AG10803 (cell line): ENCODE data around the gene NAA38.

ENCODE experiments used
- DNase-seq: peaks from one replicate; pipeline ENCODE4 v3.0.0; 2010; ENCODE audit warnings: low read depth
- H3K4me3 ChIP-seq: 2 replicates; pipeline ENCODE4 v1.5.1; 2011; ENCODE audit warnings: mild to moderate bottlenecking, low read length, control low read depth
- CTCF ChIP-seq: conservative IDR thresholded peaks from 2 replicates; pipeline ENCODE4 v1.5.1; 2011; ENCODE audit warnings: mild to moderate bottlenecking, low read length, control low read depth, inconsistent platforms

Gene NAA38

DNA sequence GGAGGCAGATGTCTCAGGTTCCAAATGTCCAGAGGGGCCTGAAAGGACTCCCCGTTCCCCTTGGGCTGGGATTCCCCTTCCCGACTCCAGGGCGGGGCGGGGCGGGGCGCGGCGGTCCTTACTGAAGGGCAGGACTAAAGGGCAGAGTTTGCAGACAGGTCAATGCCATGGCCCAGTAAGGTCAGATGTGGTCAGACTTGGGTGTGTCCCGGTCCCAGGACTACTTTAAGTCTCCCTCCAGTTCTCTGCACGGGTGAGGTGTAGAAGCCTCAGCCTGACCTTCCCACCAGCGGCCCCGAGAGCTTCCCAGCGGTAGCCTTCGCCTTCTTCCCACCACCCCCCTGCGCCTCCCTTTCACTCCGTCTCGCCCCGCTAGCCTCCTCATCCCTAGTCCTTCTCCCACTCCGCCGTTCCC is 22.8 kb downstream of the NAA38 start:
- peak overlapping the region; percentile 90 for H3K4me3 ChIP-seq
- TF ChIP-seq CTCF, result no peak
- no peak for DNase-seq

- no peak for TF ChIP-seq CTCF
- H3K4me3 ChIP-seq, result peak within 1 kb of the TSS; percentile 90
- DNase-seq, result peak; percentile 88
Measured at GRCh38 chr17:7833795-7834541, 23.4 kb downstream of the NAA38 start, which contains the start of gene KDM6B. Gene KDM6B, plus strand, starts transcription at chr17:7834217. Its CDS starts 11,338 bp downstream, at chr17:7845555.

DNA sequence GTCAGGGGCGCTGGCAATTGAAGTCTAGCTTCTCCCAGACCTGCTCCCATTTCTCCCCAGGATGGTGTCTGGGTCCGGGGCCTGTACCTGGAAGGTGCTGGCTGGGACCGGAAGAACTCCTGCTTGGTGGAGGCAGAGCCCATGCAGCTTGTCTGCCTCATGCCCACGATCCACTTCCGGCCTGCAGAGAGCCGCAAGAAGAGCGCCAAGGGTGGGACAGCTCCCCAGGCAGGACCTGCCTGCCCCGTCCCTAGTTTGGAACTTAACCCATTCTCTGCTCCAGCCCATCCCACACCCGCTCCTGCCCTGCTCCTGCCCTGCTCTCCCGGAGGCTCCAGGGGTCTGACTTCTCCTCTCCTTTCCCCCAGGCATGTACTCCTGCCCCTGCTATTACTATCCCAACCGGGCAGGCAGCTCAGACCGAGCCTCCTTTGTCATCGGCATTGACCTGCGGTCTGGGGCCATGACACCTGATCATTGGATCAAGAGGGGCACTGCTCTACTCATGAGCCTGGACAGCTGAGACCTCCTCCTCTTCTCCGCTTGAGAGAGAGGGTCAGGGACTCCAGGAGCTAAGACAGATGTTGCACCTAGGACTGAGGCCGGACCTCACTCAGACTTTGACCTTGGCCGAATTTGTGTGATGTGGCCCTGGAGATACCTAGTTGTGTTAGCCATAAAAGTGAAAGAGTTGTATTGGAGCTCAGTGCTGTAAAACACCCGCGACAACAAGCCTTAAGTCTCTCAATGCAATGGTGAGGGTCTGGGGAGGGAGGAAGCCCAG is 24.2 kb downstream of the NAA38 start:
- no peak for TF ChIP-seq CTCF
- DNase-seq, result no peak
- H3K4me3 ChIP-seq, result peak overlapping the region; percentile 90

DNA sequence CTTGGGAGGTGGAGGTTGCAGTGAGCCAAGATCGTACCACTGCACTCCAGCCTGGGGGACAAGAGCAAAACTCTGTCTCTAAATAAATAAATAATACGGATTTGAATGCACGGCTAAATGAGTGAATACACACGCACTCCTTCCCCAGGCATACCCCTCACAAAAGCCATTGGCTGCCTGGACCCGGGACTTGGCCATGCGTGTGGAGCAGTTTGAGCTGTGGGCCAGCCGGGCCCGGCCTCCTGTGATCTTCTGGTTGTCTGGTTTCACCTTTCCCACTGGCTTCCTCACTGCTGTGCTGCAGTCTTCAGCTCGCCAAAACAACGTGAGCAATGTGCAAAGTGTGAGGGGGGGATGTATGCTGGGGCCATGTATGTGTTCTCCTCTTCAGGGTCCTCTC is 24.9 kb downstream of the NAA38 start:
- TF ChIP-seq CTCF, result no peak
- H3K4me3 ChIP-seq, result no peak overlapping the region
- no peak for DNase-seq

DNA sequence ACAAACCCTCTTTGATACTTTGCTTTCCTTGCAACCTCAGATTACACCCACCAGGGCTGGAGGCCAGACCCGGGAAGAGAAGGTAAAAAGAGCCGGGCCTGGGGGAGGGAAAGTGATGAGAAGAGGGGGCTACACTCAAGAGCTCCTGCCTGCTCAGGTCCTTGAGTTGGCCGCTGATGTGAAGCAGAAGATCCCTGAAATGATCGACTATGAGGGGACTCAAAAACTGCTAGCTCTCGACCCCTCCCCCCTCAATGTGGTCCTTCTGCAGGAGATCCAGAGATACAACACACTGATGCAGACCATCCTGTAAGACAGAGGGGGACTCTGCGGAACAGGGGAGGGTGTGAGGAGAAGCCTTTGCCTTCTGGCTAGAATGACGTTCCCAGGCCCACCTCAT is 26.1 kb downstream of the NAA38 start:
- H3K4me3 ChIP-seq, result no peak overlapping the region
- DNase-seq, result no peak
- TF ChIP-seq CTCF, result no peak

- no peak for TF ChIP-seq CTCF
- no peak for DNase-seq
- no peak overlapping the region for H3K4me3 ChIP-seq
Measured at GRCh38 chr17:7830616-7831015, 26.7 kb downstream of the NAA38 start.
